Bronchial epithelial cell (primary cell): ENCODE data around the gene CDPF1. TPM values are rescaled to one million over a fixed set of nuclear protein-coding genes. Genes with fewer than 3 reads are reported as not detected.

Experiments used
- DNase-seq: peaks from one replicate; pipeline ENCODE4 v3.0.0-alpha.2; 2010; ENCODE audit warnings: low read depth
- FAIRE-seq: peaks from 2 replicates; lab custom pipeline; 2011; peaks lifted over from hg19 to GRCh38; lab: Jason Lieb, UNC
- H3K27me3 ChIP-seq: 2 replicates; pipeline ENCODE4 v1.5.1; 2011; ENCODE audit warnings: low read length; ENCODE audit not compliant: control insufficient read depth, insufficient read depth
- H3K36me3 ChIP-seq: 2 replicates; pipeline ENCODE4 v1.5.1; 2011; ENCODE audit warnings: low read length; ENCODE audit not compliant: control insufficient read depth, insufficient read depth
- H3K4me3 ChIP-seq: 2 replicates; pipeline ENCODE4 v1.5.1; 2011; ENCODE audit warnings: mild to moderate bottlenecking, low read depth, low read length, control low read depth
- CTCF ChIP-seq: IDR thresholded peaks from 2 replicates; pipeline ENCODE4 v1.5.1; 2011; ENCODE audit warnings: mild to moderate bottlenecking, moderate library complexity, low read length, control low read depth, inconsistent platforms; ENCODE audit not compliant: insufficient read depth, severe bottlenecking
- total RNA-seq: library from RNA; depleted of rRNA; stranded (reverse); fragments of >200 nt; gene quantifications from 2 replicates; pipeline ENCODE4 v1.2.1, GENCODE V29; 2014

Gene CDPF1
- total RNA-seq, 1 donor from 2014 or later: 8.7 TPM

- DNase-seq (no peak), FAIRE-seq (no peak)
- Histone ChIP-seq H3K27me3 (no peaks in the 10 kb centered on the region), H3K36me3 (peaks cover 3% of the 10 kb centered on the region), H3K4me3 (no peak overlapping the region)
- no peak for TF ChIP-seq CTCF
Observed at GRCh38 chr22:46198274-46198673, 51.8 kb downstream of the CDPF1 start.

GRCh38 chr22:46196278-46196677 is 53.8 kb downstream of the CDPF1 start:
- Histone ChIP-seq H3K27me3 (no peaks in the 10 kb centered on the region), H3K4me3 (no peak overlapping the region), H3K36me3 (peaks cover 3% of the 10 kb centered on the region)
- DNase-seq: no peak
- no peak for FAIRE-seq
- TF ChIP-seq CTCF: no peak

- Histone ChIP-seq H3K27me3 (no peaks in the 10 kb centered on the region), H3K36me3 (peaks cover 3% of the 10 kb centered on the region), H3K4me3 (no peak overlapping the region)
- FAIRE-seq: no peak
- no peak for TF ChIP-seq CTCF
- no peak for DNase-seq
Observed at GRCh38 chr22:46195487-46196165, 54.5 kb downstream of the CDPF1 start.

Other genes starting within 250 kb of the CDPF1 start
- 7.6 and 10.5 TPM in 2 replicates for gene PPARA, start 99.8 kb downstream of the CDPF1 start, total RNA-seq
- gene PKDREJ, start 13.1 kb upstream of the CDPF1 start, total RNA-seq: not detected in 2 replicates
- 5.4 and 8.4 TPM in 2 replicates for gene TTC38, start 17.7 kb upstream of the CDPF1 start, total RNA-seq
- 0.13 and 0.26 TPM in 2 replicates for gene GTSE1, start 46.6 kb upstream of the CDPF1 start, total RNA-seq
- 32.3 and 38.7 TPM in 2 replicates for gene TRMU, start 85.4 kb upstream of the CDPF1 start, total RNA-seq